T-helper 1 cell treated with Interleukin-12 subunit alpha and Interleukin-12 subunit beta and Interleukin-4 antibody, amounts not matched to agents 30 μg/mL and 1 μg/mL, for 36 hours (primary cell): ENCODE data around the gene SCEL.

Experiments
- H3K27ac Mint-ChIP-seq: one replicate; pipeline ENCODE4 v1.8.0; 2021; ENCODE audit warnings: mild to moderate bottlenecking, mixed read lengths
- H3K27me3 Mint-ChIP-seq: one replicate; pipeline ENCODE4 v1.8.0; 2021; ENCODE audit warnings: low read depth, mixed read lengths
- H3K36me3 Mint-ChIP-seq: one replicate; pipeline ENCODE4 v1.8.0; 2021; ENCODE audit warnings: low read depth, mixed read lengths
- H3K4me1 Mint-ChIP-seq: one replicate; pipeline ENCODE4 v1.8.0; 2021; ENCODE audit warnings: low read depth, mixed read lengths
- H3K4me3 Mint-ChIP-seq: one replicate; pipeline ENCODE4 v1.8.0; 2021; ENCODE audit warnings: mild to moderate bottlenecking, moderate library complexity, mixed read lengths
- H3K9me3 Mint-ChIP-seq: one replicate; pipeline ENCODE4 v1.8.0; 2021; ENCODE audit warnings: mixed read lengths

The SCEL gene

DNA sequence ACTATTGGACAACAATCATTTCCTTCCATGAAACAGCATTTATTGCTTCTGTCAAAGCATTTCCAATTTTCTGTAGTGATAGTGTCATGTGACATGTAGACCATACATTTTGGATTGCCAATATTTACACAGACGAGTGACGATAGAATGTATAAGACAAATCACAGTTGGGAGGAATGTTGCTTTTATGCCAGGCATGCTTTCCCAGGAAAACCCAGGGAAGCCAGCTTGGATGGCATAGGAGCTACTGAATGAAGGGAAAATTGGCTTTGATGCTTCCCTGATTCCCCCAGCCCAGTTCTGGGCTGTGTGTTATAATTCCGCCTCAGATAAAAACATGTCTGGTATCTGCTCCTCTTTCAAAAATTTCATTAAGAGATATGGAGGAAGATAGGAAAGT is 22.5 kb downstream of the SCEL start:
- peaks cover under 1% of the 10 kb centered on the region for H3K27me3 Mint-ChIP-seq
- H3K27ac Mint-ChIP-seq: no peak overlapping the region
- H3K4me3 Mint-ChIP-seq: no peak overlapping the region
- peaks cover 3% of the 10 kb centered on the region for H3K4me1 Mint-ChIP-seq
- H3K9me3 Mint-ChIP-seq: no peaks in the 10 kb centered on the region
- H3K36me3 Mint-ChIP-seq: no peaks in the 10 kb centered on the region

DNA sequence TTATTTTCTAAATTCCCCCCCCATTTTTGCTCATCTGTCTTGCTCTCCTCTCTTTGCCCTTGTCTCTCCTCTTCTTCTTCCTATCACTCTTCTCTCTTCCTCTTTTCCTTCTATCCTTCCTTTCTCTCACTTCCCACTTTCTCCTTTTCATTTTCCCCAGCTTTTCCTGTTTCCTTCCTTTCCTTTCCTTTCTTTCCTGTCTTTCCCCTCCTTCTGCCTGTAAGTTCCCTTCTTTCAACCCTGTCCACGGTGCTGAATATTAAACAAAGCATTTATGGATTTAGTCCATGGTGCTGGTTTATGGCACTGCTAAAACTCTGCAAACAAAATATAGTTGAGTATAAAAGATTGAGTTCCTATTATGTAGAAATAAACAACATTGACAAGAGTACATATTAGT is 27.6 kb downstream of the SCEL start:
- H3K27ac Mint-ChIP-seq: no peak overlapping the region
- H3K27me3 Mint-ChIP-seq: peaks cover 14% of the 10 kb centered on the region
- H3K4me1 Mint-ChIP-seq: peaks cover 2% of the 10 kb centered on the region
- no peak overlapping the region for H3K4me3 Mint-ChIP-seq
- H3K36me3 Mint-ChIP-seq: no peaks in the 10 kb centered on the region
- no peaks in the 10 kb centered on the region for H3K9me3 Mint-ChIP-seq

- no peak overlapping the region for H3K27ac Mint-ChIP-seq
- H3K36me3 Mint-ChIP-seq: no peaks in the 10 kb centered on the region
- H3K4me3 Mint-ChIP-seq: no peak overlapping the region
- no peaks in the 10 kb centered on the region for H3K9me3 Mint-ChIP-seq
- H3K4me1 Mint-ChIP-seq: no peaks in the 10 kb centered on the region
- H3K27me3 Mint-ChIP-seq: peaks cover 27% of the 10 kb centered on the region
These were observed 30.1 kb downstream of the SCEL start for GRCh38 chr13:77565635-77566034.

GRCh38 chr13:77571956-77572355 is 36.5 kb downstream of the SCEL start:
- no peaks in the 10 kb centered on the region for H3K4me1 Mint-ChIP-seq
- H3K4me3 Mint-ChIP-seq: no peak overlapping the region
- no peak overlapping the region for H3K27ac Mint-ChIP-seq
- H3K9me3 Mint-ChIP-seq: no peaks in the 10 kb centered on the region
- peaks cover 29% of the 10 kb centered on the region for H3K27me3 Mint-ChIP-seq
- H3K36me3 Mint-ChIP-seq: no peaks in the 10 kb centered on the region

DNA sequence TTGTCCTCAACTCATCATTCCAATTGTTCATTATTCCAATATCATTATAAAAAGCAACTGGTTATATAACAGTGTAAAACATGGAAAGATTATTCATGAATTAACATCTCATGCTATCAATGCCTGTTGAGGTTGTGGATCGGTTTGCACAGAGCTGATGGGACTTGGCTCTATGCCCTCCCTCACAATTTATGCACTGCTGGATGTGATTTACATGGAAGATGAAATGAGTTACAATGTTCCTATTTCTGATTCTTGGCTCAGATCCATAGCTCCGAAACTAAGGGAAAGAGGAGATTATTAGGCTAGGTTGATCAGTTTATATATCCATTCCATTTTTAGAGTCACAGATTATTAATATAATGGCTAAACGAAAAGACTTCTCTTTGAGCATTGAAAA is 38.6 kb downstream of the SCEL start:
- no peak overlapping the region for H3K4me3 Mint-ChIP-seq
- H3K4me1 Mint-ChIP-seq: no peaks in the 10 kb centered on the region
- no peaks in the 10 kb centered on the region for H3K9me3 Mint-ChIP-seq
- H3K27me3 Mint-ChIP-seq: peaks cover 33% of the 10 kb centered on the region
- no peak overlapping the region for H3K27ac Mint-ChIP-seq
- H3K36me3 Mint-ChIP-seq: no peaks in the 10 kb centered on the region

DNA sequence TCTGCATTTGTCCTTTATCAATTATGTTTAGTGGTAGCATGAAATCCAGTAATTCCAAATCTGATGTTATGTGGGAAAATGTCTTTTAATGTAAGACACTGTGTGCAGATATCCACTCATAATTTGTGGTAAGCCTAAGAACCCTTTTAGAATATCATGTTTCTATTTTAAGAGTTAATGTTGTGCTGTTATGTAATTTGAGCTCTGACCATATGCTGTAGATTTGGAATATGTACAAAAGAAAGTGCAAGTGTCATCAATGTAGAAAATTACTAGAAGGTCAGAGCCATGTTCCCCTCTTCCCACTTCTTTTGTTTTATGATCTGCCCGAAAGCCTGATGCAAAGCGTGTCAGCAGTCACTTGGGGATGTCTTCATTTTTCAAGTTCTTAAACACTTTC is 44.5 kb downstream of the SCEL start:
- no peak overlapping the region for H3K4me3 Mint-ChIP-seq
- no peak overlapping the region for H3K27ac Mint-ChIP-seq
- no peaks in the 10 kb centered on the region for H3K36me3 Mint-ChIP-seq
- H3K9me3 Mint-ChIP-seq: no peaks in the 10 kb centered on the region
- H3K4me1 Mint-ChIP-seq: no peaks in the 10 kb centered on the region
- peaks cover 28% of the 10 kb centered on the region for H3K27me3 Mint-ChIP-seq

DNA sequence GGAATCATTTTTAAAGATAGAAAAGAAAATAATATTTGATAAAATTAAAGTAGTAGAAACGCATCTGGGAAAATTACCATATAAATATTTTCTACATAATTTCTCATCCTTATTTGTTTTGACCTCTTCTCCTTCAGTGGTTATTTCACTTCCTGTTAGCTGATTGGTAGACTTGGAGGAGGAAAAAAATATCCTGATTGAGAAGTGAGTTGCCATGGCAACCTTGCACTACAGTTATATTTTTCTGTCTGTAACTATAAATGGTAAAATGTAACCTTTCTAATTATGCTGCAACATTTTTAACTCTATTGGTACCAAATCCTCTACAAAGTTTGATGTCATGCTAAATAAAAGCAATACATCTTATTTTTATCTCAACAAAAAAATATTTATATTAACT is 45.2 kb downstream of the SCEL start:
- H3K9me3 Mint-ChIP-seq: no peaks in the 10 kb centered on the region

GRCh38 chr13:77583581-77583980 is 48.1 kb downstream of the SCEL start:
- H3K9me3 Mint-ChIP-seq: no peaks in the 10 kb centered on the region
- no peak overlapping the region for H3K27ac Mint-ChIP-seq
- no peak overlapping the region for H3K4me3 Mint-ChIP-seq
- H3K36me3 Mint-ChIP-seq: no peaks in the 10 kb centered on the region
- no peaks in the 10 kb centered on the region for H3K4me1 Mint-ChIP-seq
- H3K27me3 Mint-ChIP-seq: peaks cover 7% of the 10 kb centered on the region

More for the DNA sequence above, 45.2 kb downstream of the SCEL start:
- peaks cover 25% of the 10 kb centered on the region for H3K27me3 Mint-ChIP-seq
- no peak overlapping the region for H3K27ac Mint-ChIP-seq
- H3K4me3 Mint-ChIP-seq: no peak overlapping the region
- no peaks in the 10 kb centered on the region for H3K36me3 Mint-ChIP-seq
- H3K4me1 Mint-ChIP-seq: no peaks in the 10 kb centered on the region

- Mint-ChIP-seq H3K27me3 (peaks cover 5% of the 10 kb centered on the region), H3K4me1 (no peaks in the 10 kb centered on the region), H3K9me3 (no peaks in the 10 kb centered on the region), H3K4me3 (no peak overlapping the region), H3K36me3 (no peaks in the 10 kb centered on the region), H3K27ac (no peak overlapping the region)
These were observed 48.6 kb downstream of the SCEL start for GRCh38 chr13:77584106-77584505.

GRCh38 chr13:77595166-77595810 is 59.8 kb downstream of the SCEL start:
- Mint-ChIP-seq H3K27me3 (peaks cover 41% of the 10 kb centered on the region), H3K27ac (no peak overlapping the region), H3K4me3 (no peak overlapping the region), H3K4me1 (no peaks in the 10 kb centered on the region), H3K36me3 (no peaks in the 10 kb centered on the region), H3K9me3 (no peaks in the 10 kb centered on the region)

DNA sequence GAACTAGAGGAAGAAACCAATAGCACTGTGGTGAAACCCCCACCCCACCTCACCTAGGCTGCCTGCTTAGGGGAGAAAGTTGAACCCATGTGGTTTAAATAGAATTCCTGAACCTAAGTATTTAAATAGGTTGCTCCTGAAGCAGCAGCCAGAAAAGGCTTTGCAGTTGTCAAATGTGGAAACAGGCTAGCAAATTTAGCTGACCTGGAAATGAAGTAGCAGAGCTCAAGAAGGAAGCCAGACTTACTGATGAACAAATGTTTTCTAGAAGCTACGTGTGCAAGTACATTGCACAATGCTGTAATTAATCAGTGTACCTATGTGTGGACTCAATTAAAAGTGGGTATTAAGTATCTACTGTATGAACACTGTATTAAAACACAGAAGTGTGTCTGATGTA is 61.3 kb downstream of the SCEL start:
- Mint-ChIP-seq H3K9me3 (no peaks in the 10 kb centered on the region), H3K4me1 (no peaks in the 10 kb centered on the region), H3K27me3 (peaks cover 36% of the 10 kb centered on the region), H3K27ac (no peak overlapping the region), H3K36me3 (no peaks in the 10 kb centered on the region), H3K4me3 (no peak overlapping the region)

- H3K4me1 Mint-ChIP-seq: no peaks in the 10 kb centered on the region
- H3K4me3 Mint-ChIP-seq: no peak overlapping the region
- no peak overlapping the region for H3K27ac Mint-ChIP-seq
- H3K27me3 Mint-ChIP-seq: peaks cover 23% of the 10 kb centered on the region
- H3K9me3 Mint-ChIP-seq: no peaks in the 10 kb centered on the region
- H3K36me3 Mint-ChIP-seq: no peaks in the 10 kb centered on the region
These were observed 63.8 kb downstream of the SCEL start for GRCh38 chr13:77599351-77599750.

GRCh38 chr13:77600701-77601100 is 65.2 kb downstream of the SCEL start:
- Mint-ChIP-seq H3K36me3 (no peaks in the 10 kb centered on the region), H3K9me3 (no peaks in the 10 kb centered on the region), H3K4me1 (no peaks in the 10 kb centered on the region), H3K27me3 (peaks cover 12% of the 10 kb centered on the region), H3K27ac (no peak overlapping the region), H3K4me3 (no peak overlapping the region)

DNA sequence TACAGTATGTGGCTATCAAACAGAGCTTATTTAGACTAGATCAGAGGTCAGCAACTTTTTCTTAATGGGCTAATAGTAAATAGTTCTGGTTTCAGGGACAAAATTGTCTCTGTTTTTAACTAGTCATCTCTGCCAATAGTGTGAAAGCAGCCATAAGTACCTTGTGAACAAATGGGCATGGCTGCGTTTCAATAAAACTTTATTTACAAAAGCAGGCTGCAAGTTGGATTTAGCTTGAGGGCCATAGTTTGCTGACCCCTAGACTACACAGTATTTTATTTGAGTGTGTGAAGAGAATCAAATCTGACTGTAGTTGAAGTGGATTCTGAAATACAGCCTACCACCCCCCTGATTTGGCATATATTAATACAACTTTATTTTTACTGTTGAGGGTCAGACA is 75.6 kb downstream of the SCEL start:
- no peak overlapping the region for H3K4me3 Mint-ChIP-seq
- no peaks in the 10 kb centered on the region for H3K36me3 Mint-ChIP-seq
- peaks cover 12% of the 10 kb centered on the region for H3K27me3 Mint-ChIP-seq
- no peaks in the 10 kb centered on the region for H3K9me3 Mint-ChIP-seq
- peaks cover 1% of the 10 kb centered on the region for H3K4me1 Mint-ChIP-seq
- H3K27ac Mint-ChIP-seq: no peak overlapping the region

GRCh38 chr13:77616027-77616426 is 80.5 kb downstream of the SCEL start:
- H3K27me3 Mint-ChIP-seq: peaks cover 16% of the 10 kb centered on the region
- no peak overlapping the region for H3K4me3 Mint-ChIP-seq
- no peak overlapping the region for H3K27ac Mint-ChIP-seq
- H3K36me3 Mint-ChIP-seq: no peaks in the 10 kb centered on the region
- H3K9me3 Mint-ChIP-seq: no peaks in the 10 kb centered on the region
- H3K4me1 Mint-ChIP-seq: no peaks in the 10 kb centered on the region

DNA sequence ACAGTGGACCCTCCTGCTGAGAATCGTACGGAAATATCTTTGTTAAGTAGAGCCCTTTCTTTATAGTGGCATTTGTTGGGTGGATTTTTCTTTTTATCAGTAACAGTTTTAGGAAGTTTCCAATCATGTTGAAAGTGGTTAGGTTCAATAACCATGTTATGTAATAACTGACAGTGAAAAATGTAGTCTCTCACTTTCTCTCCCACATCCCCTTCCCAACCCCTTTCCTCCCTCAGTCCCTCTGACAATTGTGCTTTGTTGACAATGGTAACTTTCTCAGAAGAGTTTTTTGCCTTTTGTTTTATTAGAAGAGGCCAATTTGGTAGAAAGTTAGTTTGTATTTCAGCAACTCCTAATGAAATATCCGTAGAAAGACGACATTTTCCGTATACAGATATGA is 84.1 kb downstream of the SCEL start:
- Mint-ChIP-seq H3K4me3 (no peak overlapping the region), H3K4me1 (no peaks in the 10 kb centered on the region), H3K27me3 (peaks cover 11% of the 10 kb centered on the region), H3K36me3 (no peaks in the 10 kb centered on the region), H3K27ac (no peak overlapping the region), H3K9me3 (no peaks in the 10 kb centered on the region)
